ENCODE measurements around the gene COQ10B. TPM values are rescaled to one million over a fixed set of nuclear protein-coding genes. Genes with fewer than 3 reads are reported as not detected.

Gene COQ10B
- total RNA-seq: 28.5 TPM

DNA sequence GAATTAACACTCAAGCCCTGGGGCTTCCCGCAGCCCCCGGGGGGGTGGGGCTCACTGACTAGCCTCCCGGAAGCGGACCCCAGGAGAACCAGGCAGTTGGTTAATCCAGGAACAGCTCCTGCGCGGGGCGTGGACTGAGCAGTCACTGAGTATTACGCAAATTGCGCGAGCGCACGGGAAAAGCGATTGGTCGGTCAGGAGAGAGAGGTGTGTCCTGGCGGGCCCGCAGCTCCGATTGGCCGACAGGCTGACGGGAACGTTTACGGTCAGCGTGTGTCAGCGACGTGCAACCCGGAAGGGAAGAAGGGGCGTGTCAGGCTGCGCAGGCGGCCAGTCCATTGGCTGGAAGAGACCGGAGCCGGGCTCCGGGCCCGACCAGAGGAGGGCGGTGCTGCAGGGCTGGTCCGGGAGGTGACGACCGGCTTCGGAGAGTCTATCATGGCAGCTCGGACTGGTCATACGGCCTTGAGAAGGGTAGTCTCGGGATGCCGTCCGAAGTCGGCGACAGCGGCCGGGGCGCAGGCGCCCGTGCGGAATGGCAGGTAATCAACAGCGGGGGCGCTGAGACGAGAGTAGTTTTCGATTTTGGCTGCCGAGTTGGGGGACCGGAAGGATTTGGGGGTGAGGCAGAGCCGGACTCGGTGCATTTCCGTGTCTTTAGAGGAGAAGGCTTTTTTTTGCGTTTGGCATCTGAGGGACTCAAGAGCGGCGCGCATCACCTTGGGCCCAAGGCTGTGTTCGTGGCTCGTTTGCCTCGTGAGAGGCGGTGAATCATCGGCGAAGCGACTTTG is at the start of gene COQ10B:
TSS of gene COQ10B (plus strand) at position 430 of the 791 bp plus-strand sequence. CDS start at position 439, 9 bp downstream.
- Histone ChIP-seq H3K9me3 (no peaks in the 10 kb centered on the region), H3K27ac (peak within 1 kb of the TSS; percentile 99), H3K4me1 (peaks cover 26% of the 10 kb centered on the region), H3K36me3 (no peaks in the 10 kb centered on the region), H3K4me3 (peak within 1 kb of the TSS; percentile 76 to 90), H3K27me3 (no peaks in the 10 kb centered on the region)
- intact Hi-C loops (cut with DNase I): loop anchor here (5.0 kb wide), 1 partner anchor 49 kb away; the partner anchor contains the start of gene HSPE1
- DNase-seq (ENCODE audit: extremely low spot score in 2 of 2): peak; percentile 100
- TF ChIP-seq, protein P1, sequence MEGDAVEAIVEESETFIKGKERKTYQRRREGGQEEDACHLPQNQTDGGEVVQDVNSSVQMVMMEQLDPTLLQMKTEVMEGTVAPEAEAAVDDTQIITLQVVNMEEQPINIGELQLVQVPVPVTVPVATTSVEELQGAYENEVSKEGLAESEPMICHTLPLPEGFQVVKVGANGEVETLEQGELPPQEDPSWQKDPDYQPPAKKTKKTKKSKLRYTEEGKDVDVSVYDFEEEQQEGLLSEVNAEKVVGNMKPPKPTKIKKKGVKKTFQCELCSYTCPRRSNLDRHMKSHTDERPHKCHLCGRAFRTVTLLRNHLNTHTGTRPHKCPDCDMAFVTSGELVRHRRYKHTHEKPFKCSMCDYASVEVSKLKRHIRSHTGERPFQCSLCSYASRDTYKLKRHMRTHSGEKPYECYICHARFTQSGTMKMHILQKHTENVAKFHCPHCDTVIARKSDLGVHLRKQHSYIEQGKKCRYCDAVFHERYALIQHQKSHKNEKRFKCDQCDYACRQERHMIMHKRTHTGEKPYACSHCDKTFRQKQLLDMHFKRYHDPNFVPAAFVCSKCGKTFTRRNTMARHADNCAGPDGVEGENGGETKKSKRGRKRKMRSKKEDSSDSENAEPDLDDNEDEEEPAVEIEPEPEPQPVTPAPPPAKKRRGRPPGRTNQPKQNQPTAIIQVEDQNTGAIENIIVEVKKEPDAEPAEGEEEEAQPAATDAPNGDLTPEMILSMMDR (IDR thresholded peaks at IDR 0.05): no peak
- peak; percentile 45 to 92 for TF ChIP-seq POLR2A (IDR thresholded peaks at IDR 0.05)
- TF ChIP-seq POLR2AphosphoS5 (IDR thresholded peaks at IDR 0.05; ENCODE audit: insufficient read depth in 1 of 2, low read depth in 1 of 2): peak; percentile 93 to 99

DNA sequence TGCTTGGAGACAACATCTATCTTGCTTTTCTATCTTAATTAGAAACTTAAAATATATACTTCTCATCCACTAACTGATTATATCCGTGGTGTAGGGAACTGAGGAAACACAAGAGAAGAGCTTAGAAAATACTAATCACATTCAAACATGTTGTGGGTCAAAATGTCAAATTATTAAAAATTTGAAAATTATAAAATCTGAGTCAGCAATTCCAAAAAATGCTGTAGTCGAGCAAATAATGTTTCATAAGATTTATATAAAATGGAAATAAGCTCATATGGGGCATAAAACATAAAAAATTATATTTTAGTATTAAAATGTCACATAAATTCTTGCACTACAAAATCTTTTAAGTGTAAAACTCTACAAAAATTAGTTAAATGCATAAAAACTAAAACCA is 47.8 kb upstream of the COQ10B start:
- DNase-seq (ENCODE audit: extremely low spot score in 2 of 2): no peak
- Histone ChIP-seq H3K27me3 (no peaks in the 10 kb centered on the region), H3K27ac (no peak overlapping the region), H3K9me3 (no peaks in the 10 kb centered on the region), H3K4me1 (no peaks in the 10 kb centered on the region), H3K36me3 (peaks cover 15 to 85% of the 10 kb centered on the region in 2 donors), H3K4me3 (no peak overlapping the region)
- TF ChIP-seq POLR2A (IDR thresholded peaks at IDR 0.05): no peak
- no peak for TF ChIP-seq POLR2AphosphoS5 (IDR thresholded peaks at IDR 0.05; ENCODE audit: insufficient read depth in 1 of 2, low read depth in 1 of 2)
- TF ChIP-seq, protein P1 (IDR thresholded peaks at IDR 0.05): no peak
- intact Hi-C loops (cut with DNase I): no loop called here

GRCh38 chr2:197414039-197414438 is 39.3 kb upstream of the COQ10B start:
- Histone ChIP-seq H3K9me3 (no peaks in the 10 kb centered on the region), H3K4me3 (no peak overlapping the region), H3K27me3 (no peaks in the 10 kb centered on the region), H3K27ac (no peak overlapping the region), H3K36me3 (peaks cover 5 to 98% of the 10 kb centered on the region in 2 donors), H3K4me1 (no peaks in the 10 kb centered on the region)
- TF ChIP-seq, protein P1 (IDR thresholded peaks at IDR 0.05): no peak
- TF ChIP-seq POLR2AphosphoS5 (IDR thresholded peaks at IDR 0.05; ENCODE audit: insufficient read depth in 1 of 2, low read depth in 1 of 2): no peak
- TF ChIP-seq POLR2A (IDR thresholded peaks at IDR 0.05): no peak
- no peak for DNase-seq (ENCODE audit: extremely low spot score in 2 of 2)
- intact Hi-C loops (cut with DNase I): no loop called here

GRCh38 chr2:197414515-197414914 is 38.8 kb upstream of the COQ10B start:
- H3K4me1 ChIP-seq: no peaks in the 10 kb centered on the region
- no peak for DNase-seq (ENCODE audit: extremely low spot score in 2 of 2)
- H3K4me3 ChIP-seq: no peak overlapping the region
- intact Hi-C loops (cut with DNase I): no loop called here
- TF ChIP-seq POLR2A (IDR thresholded peaks at IDR 0.05) (no peak), POLR2AphosphoS5 (IDR thresholded peaks at IDR 0.05; ENCODE audit: insufficient read depth in 1 of 2, low read depth in 1 of 2) (no peak)
- TF ChIP-seq, protein P1 (IDR thresholded peaks at IDR 0.05): no peak
- H3K27ac ChIP-seq: no peak overlapping the region
- peaks cover 5 to 98% of the 10 kb centered on the region in 2 donors for H3K36me3 ChIP-seq
- no peaks in the 10 kb centered on the region for H3K27me3 ChIP-seq
- no peaks in the 10 kb centered on the region for H3K9me3 ChIP-seq

DNA sequence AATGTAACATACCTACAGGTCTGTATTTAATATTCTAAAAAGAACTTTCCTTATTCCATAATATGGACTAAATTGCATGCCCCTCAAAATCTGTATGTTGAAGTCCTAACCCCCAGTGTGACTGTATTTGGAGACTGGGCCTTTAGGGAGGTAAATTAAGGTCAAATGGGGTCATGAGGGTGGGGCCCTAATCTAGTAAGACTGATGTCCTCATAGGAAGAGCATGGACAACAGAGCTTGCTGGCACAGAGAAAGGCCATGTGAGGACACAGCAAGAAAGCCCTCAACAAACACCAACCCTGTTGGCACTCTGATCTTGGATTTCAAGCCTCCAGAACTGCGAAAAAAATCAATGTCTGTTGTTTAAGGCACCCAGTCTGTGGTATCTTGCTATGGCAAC is 37.1 kb upstream of the COQ10B start:
- H3K27ac ChIP-seq: no peak overlapping the region
- no peak for TF ChIP-seq POLR2AphosphoS5 (IDR thresholded peaks at IDR 0.05; ENCODE audit: insufficient read depth in 1 of 2, low read depth in 1 of 2)
- no peak for TF ChIP-seq POLR2A (IDR thresholded peaks at IDR 0.05)
- TF ChIP-seq, protein P1 (IDR thresholded peaks at IDR 0.05): no peak
- H3K4me3 ChIP-seq: no peak overlapping the region
- DNase-seq (ENCODE audit: extremely low spot score in 2 of 2): no peak
- no peaks in the 10 kb centered on the region for H3K27me3 ChIP-seq
- intact Hi-C loops (cut with DNase I): no loop called here
- no peaks in the 10 kb centered on the region for H3K4me1 ChIP-seq
- H3K9me3 ChIP-seq: no peaks in the 10 kb centered on the region
- H3K36me3 ChIP-seq: peaks cover 5 to 97% of the 10 kb centered on the region in 2 donors
